Erythroblast (primary cell): Measurements from ENCODE around the gene LRRC18.

Source experiments
- DNase-seq, 2 experiments: peaks; one replicate each; lab custom pipeline; 2025; lab: John Stamatoyannopoulos, UW
- GATA1 ChIP-seq: IDR thresholded peaks from 2 replicates; pipeline ENCODE4 v1.6.1; 2011; ENCODE audit warnings: low read depth, mild to moderate bottlenecking, control low read depth, low read length, moderate library complexity
- POLR2A ChIP-seq: IDR thresholded peaks from 2 replicates; pipeline ENCODE4 v1.6.1; 2011; ENCODE audit warnings: mild to moderate bottlenecking, low read length

The LRRC18 gene

DNA sequence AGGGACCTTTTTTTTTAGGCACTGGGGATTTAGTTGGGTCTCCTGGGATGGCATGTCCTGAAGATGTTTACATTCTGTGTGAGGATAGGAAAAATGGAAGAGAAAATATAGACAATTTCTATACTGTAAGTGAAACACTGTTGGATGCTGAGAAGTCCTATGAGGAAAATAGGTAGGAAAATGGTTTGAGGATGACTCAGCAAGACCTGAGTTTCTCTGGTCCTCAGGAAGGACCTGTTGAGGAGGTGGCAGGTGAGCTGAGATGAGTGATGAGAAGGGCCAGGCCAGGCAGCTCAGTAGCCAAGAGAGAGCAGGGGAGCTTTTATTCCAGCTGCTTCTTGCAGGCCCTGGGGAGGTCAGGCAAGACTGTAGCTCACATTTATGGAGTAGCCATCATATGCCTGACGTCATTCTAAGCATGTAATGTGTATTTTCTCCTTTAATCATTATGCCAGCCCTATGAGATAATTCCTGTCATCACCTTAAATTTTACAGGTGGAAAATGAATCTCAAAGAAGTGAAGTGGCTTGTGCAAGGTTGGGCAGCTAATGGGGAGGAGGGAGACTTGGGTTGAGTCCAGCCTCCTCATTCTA is 19.1 kb upstream of the LRRC18 start:
- no peak for DNase-seq
- TF ChIP-seq GATA1 (no peak), POLR2A (no peak)

DNA sequence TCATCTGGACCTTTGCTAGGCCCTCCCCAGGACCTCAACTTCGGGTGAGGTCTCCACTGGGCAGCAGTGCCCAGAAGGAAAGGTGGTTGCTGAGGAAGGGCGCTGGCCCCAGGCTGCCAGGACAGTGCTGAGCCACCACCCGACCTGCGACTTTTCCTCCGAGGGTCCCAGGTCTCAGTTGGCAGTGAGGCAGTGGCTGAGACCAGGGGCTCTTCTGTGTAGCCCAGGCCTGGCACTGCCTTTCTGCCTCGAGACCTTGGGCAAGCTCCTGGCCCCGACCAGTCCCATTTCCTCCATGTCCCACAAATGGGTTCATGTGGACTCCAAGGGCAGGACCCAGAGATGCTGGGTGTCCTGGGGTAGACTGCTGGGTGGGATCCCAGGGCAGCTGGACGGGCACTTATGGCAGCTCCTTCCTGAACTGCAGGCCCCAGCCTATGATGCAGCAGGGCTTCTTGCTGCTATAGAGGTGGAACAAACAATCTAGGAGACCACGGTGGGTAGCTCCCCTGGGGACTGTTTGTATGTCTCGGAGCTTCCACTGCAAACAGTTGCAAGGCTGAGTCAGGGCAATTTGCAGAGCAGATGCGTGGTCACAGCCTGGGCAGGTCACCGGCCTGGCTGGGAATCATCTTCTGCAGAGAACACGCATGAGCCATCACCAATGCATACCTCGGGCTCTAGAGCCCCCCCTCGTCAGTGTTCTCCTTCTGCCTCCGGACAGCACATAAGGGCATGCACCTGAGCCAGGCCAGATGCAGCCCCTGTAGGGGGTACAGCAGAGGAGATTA is 17.9 kb upstream of the LRRC18 start:
- TF ChIP-seq POLR2A (no peak), GATA1 (no peak)

GRCh38 chr10:48951707-48952106 is 12.1 kb upstream of the LRRC18 start:
- no peak for DNase-seq
- TF ChIP-seq POLR2A, result no peak

More for the DNA sequence above, 17.9 kb upstream of the LRRC18 start:
- no peak for DNase-seq

- no peak for DNase-seq
- no peak for TF ChIP-seq GATA1
- TF ChIP-seq POLR2A, result no peak
Observed at GRCh38 chr10:48948470-48949037, 8.9 kb upstream of the LRRC18 start.

- TF ChIP-seq GATA1, result no peak
- TF ChIP-seq POLR2A, result no peak
- DNase-seq, result no peak
Observed at GRCh38 chr10:48947690-48948469, 8.2 kb upstream of the LRRC18 start.

GRCh38 chr10:48946891-48947500 is 7.4 kb upstream of the LRRC18 start:
- TF ChIP-seq GATA1, result no peak
- DNase-seq, result no peak

DNA sequence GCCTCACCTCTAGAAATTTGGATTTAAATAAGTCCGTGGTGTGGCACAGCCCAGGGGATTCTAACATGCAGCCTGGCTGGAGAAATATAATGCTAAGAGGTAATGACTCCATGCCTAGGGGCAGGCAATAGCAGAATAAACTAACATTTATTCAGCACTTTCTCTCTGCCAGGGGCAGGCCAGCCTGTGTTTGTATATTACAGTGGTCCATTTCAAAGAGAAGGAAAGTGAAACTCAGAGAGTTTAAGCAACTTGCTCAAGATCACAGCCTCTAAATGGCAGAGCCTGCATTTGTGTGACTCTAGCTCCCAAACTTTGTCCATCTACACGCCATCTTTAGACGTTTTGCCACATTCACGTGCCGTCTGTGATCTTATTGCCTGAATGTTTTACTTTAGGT is 6.7 kb upstream of the LRRC18 start:
- no peak for DNase-seq
- TF ChIP-seq GATA1 (no peak), POLR2A (no peak)

- TF ChIP-seq POLR2A (no peak), GATA1 (no peak)
- DNase-seq, result no peak
Observed at GRCh38 chr10:48945441-48946130, 5.9 kb upstream of the LRRC18 start.

DNA sequence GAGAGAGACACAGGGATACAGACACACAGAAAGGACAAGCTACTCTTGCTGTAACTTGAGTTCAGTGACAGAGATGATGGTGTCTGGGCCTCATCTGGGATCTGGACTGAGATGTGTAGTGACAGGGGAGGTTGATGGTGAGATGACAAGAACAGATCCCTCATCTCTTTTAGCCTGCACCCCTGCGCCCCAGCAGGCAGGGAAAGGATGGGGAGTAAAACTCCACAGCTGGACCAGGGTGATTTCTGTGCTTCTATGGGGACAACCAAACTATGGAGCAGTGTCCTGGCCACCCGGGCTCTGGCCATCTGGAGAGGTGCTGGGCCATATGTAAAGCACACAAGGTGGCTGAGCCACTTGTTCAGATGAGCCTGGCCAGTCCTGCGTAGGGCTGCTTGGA is 4.5 kb upstream of the LRRC18 start:
- TF ChIP-seq GATA1 (no peak), POLR2A (no peak)
- no peak for DNase-seq

GRCh38 chr10:48943096-48943495 is 3.5 kb upstream of the LRRC18 start:
- TF ChIP-seq POLR2A, result no peak
- no peak for TF ChIP-seq GATA1

GRCh38 chr10:48941427-48942075 is 1.9 kb upstream of the LRRC18 start:
- no peak for DNase-seq
- TF ChIP-seq GATA1, result no peak
- TF ChIP-seq POLR2A, result no peak

More at GRCh38 chr10:48943096-48943495, 3.5 kb upstream of the LRRC18 start:
- no peak for DNase-seq

DNA sequence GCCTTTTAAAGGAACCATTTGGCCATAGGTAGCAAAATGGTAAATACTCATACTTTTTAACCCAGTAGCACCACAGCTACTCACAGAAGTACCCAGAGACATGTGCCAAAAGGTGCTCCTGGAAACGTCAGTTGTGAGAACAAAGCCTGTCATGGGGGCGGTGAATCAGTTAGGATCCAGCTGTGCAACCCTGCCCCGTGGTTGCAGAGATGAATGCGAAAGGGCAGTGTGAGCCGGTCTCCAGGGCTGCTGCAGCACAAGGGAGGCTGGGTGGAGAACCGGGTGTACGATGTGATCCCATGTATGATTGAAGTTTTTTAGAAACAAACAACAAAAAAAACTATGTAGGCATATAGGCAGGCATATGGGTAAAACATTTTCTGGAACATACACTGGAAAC is 1.3 kb upstream of the LRRC18 start:
- no peak for TF ChIP-seq GATA1
- TF ChIP-seq POLR2A, result no peak
- no peak for DNase-seq

DNA sequence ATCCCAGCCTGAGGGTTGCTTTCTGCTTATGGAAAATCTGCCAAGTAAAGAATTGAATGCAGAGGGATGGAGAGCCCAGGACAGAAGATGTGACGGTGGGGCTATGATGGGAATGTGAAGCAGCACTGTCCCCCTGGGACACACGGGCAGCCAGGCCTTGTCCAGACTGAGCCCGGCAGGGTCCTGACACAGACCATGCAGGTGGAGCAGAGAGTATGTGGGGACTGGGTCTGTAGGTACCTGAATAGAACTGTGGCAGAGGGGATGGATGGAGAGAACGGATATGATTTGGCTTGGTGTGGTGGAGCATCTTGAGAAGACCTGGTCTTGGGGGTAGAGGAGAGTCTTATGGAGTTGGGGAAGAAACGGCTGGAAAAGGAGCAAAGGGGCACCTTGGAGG is 732 bp upstream of the LRRC18 start:
- TF ChIP-seq POLR2A (no peak), GATA1 (no peak)
- DNase-seq, result no peak
